Measurements from ENCODE around the gene SH3GL3. TPM values are rescaled to one million over a fixed set of nuclear protein-coding genes. Genes with fewer than 3 reads are reported as not detected.

The SH3GL3 gene
- total RNA-seq, 2 experiments from 2014 or later: not detected

DNA sequence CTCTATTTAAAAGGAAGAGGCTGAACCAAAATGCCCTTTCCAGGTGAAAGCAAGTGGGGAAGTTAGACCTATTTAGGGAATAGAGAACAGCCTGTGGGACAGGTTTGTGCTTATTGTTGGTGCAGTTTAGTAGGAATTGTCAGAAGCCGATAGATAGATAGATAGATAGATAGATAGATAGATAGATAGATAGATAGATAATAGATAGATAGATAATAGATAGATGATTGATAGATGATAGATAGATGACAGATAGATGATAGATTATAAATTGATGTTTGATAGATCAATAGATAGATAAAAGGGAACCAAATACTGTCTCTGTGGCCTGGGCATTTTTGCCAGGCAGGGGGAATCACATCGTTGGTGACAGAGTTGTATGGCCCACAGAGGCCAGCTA lies 42.5 kb downstream of the SH3GL3 start:
- H3K27me3 Mint-ChIP-seq (ENCODE audit: low read depth): no peaks in the 10 kb centered on the region
- CTCF ChIA-PET: no interaction called here
- no peak for ATAC-seq
- no peaks in the 10 kb centered on the region for H3K4me1 Mint-ChIP-seq (ENCODE audit: low read depth)
- no peak for DNase-seq
- POLR2A ChIA-PET: no interaction called here
- H3K36me3 Mint-ChIP-seq (ENCODE audit: low read depth): no peaks in the 10 kb centered on the region
- H3K9me3 Mint-ChIP-seq (ENCODE audit: insufficient read depth): no peaks in the 10 kb centered on the region
- no peak overlapping the region for H3K4me3 Mint-ChIP-seq
- no peak overlapping the region for H3K27ac Mint-ChIP-seq

DNA sequence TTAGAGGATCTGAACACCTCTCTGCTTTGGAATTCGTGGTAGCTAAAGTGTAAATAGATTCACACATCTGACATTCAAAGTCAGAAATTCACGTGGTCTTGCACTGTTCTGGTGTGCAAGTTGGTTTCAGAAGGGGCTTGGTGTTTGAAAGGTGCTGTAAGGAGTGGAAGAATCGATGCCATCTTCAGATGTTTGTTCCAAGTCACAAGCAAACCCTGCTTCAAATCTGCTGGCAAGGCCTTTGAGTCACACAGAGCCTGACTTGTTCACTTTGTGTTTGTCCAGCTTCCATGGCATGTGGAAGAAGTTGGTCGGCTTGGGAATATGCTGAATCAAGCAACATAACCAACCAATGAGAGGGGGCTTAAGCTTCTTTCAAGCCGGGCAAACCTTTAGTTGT lies 44.3 kb downstream of the SH3GL3 start:
- ATAC-seq (no peak), DNase-seq (no peak)
- H3K9me3 Mint-ChIP-seq (ENCODE audit: insufficient read depth): peaks cover 3% of the 10 kb centered on the region
- ChIA-PET POLR2A (interaction anchor here (1.1 kb wide), 1 partner anchor 55 kb away, joined by 3 read pairs; no protein-coding TSS in a partner anchor), CTCF (no interaction called here)
- no peaks in the 10 kb centered on the region for H3K27me3 Mint-ChIP-seq (ENCODE audit: low read depth)
- no peak overlapping the region for H3K4me3 Mint-ChIP-seq
- no peaks in the 10 kb centered on the region for H3K36me3 Mint-ChIP-seq (ENCODE audit: low read depth)
- H3K4me1 Mint-ChIP-seq (ENCODE audit: low read depth): no peaks in the 10 kb centered on the region
- H3K27ac Mint-ChIP-seq: no peak overlapping the region

DNA sequence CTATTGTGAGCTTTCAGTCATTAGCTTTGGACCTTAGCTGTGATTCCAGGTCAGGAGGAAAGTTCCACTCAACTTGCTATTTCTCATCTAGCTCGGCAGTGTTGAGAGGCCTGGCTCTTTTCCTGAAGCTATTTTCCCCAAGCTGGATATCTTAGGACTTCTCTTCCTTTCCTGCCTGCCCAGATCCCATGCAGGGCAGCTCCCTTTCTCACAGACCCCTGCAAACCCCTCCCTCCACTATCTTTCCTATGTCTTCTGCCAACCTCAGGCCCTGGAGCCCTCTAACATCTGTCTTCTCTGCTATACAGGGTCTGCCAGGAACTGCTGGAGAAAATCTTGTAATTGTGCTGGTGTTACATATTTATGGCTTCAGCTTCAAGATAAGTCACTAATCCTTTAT lies 49.6 kb downstream of the SH3GL3 start:
- ATAC-seq (no peak), DNase-seq (no peak)
- CTCF ChIA-PET: no interaction called here
- H3K36me3 Mint-ChIP-seq (ENCODE audit: low read depth): no peaks in the 10 kb centered on the region
- H3K27me3 Mint-ChIP-seq (ENCODE audit: low read depth): no peaks in the 10 kb centered on the region
- POLR2A ChIA-PET: no interaction called here
- no peak overlapping the region for H3K4me3 Mint-ChIP-seq
- H3K27ac Mint-ChIP-seq: no peak overlapping the region
- no peaks in the 10 kb centered on the region for H3K4me1 Mint-ChIP-seq (ENCODE audit: low read depth)
- peaks cover 14% of the 10 kb centered on the region for H3K9me3 Mint-ChIP-seq (ENCODE audit: insufficient read depth)

DNA sequence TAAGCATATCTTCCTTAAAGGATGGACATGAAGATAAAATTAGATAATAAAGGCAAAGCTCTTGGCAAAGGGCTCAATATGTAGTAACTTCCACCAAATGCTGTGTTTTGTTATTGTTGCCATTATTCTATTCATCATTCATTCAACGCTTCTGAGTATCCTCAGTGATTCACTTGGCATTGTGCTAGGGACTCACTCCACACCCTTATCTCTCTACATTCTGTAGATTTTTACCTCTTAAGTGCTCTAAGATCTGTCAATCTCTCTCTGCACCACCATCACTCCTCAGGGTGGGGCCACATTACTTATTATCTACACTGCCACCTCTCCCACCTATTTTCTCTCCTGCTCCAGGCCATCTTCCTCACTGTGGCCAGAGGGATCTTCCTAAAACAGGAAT lies 51.2 kb downstream of the SH3GL3 start:
- POLR2A ChIA-PET: no interaction called here
- ATAC-seq (no peak), DNase-seq (no peak)
- no peaks in the 10 kb centered on the region for H3K36me3 Mint-ChIP-seq (ENCODE audit: low read depth)
- H3K4me3 Mint-ChIP-seq: no peak overlapping the region
- no peak overlapping the region for H3K27ac Mint-ChIP-seq
- H3K27me3 Mint-ChIP-seq (ENCODE audit: low read depth): no peaks in the 10 kb centered on the region
- no peaks in the 10 kb centered on the region for H3K4me1 Mint-ChIP-seq (ENCODE audit: low read depth)
- peaks cover 14% of the 10 kb centered on the region for H3K9me3 Mint-ChIP-seq (ENCODE audit: insufficient read depth)
- CTCF ChIA-PET: no interaction called here

- ChIA-PET POLR2A (no interaction called here), CTCF (no interaction called here)
- Mint-ChIP-seq H3K9me3 (ENCODE audit: insufficient read depth) (peaks cover 14% of the 10 kb centered on the region), H3K4me1 (ENCODE audit: low read depth) (no peaks in the 10 kb centered on the region), H3K27ac (no peak overlapping the region), H3K36me3 (ENCODE audit: low read depth) (no peaks in the 10 kb centered on the region), H3K27me3 (ENCODE audit: low read depth) (no peaks in the 10 kb centered on the region), H3K4me3 (no peak overlapping the region)
- DNase-seq: no peak
- ATAC-seq: no peak
Observed at GRCh38 chr15:83498801-83499200, 51.7 kb downstream of the SH3GL3 start.

GRCh38 chr15:83499476-83499875 lies 52.3 kb downstream of the SH3GL3 start:
- Mint-ChIP-seq H3K36me3 (ENCODE audit: low read depth) (no peaks in the 10 kb centered on the region), H3K4me1 (ENCODE audit: low read depth) (no peaks in the 10 kb centered on the region), H3K27ac (no peak overlapping the region), H3K4me3 (no peak overlapping the region), H3K27me3 (ENCODE audit: low read depth) (no peaks in the 10 kb centered on the region), H3K9me3 (ENCODE audit: insufficient read depth) (peaks cover 14% of the 10 kb centered on the region)
- ChIA-PET CTCF (no interaction called here), POLR2A (no interaction called here)
- DNase-seq (no peak), ATAC-seq (no peak)

- POLR2A ChIA-PET: no interaction called here
- ATAC-seq: no peak
- no peak overlapping the region for H3K27ac Mint-ChIP-seq
- H3K4me3 Mint-ChIP-seq: no peak overlapping the region
- H3K4me1 Mint-ChIP-seq (ENCODE audit: low read depth): no peaks in the 10 kb centered on the region
- DNase-seq: no peak
- CTCF ChIA-PET: no interaction called here
- no peaks in the 10 kb centered on the region for H3K27me3 Mint-ChIP-seq (ENCODE audit: low read depth)
- no peaks in the 10 kb centered on the region for H3K36me3 Mint-ChIP-seq (ENCODE audit: low read depth)
- H3K9me3 Mint-ChIP-seq (ENCODE audit: insufficient read depth): peaks cover 3% of the 10 kb centered on the region
Observed at GRCh38 chr15:83503595-83504364, 56.6 kb downstream of the SH3GL3 start.

DNA sequence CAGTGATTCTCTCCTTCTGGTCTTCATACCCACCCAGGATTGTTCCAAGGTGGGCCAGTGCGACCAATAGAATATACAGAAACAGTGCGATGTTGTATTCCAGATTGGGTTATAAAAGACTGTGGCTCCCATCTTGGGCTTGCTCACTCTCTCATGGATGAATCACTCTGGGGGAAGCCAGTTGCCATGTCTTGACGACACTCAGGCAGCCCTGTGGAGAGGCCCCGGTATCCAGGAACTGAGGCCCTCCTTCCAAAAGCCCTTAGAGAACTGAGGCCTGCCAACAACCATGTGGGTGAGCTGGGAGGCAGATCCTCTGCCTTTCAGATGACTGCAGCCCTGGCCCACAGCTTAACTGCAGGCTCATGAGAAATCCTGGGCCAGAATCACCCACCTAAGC lies 57.2 kb downstream of the SH3GL3 start:
- H3K4me1 Mint-ChIP-seq (ENCODE audit: low read depth): no peaks in the 10 kb centered on the region
- DNase-seq: no peak
- no peaks in the 10 kb centered on the region for H3K36me3 Mint-ChIP-seq (ENCODE audit: low read depth)
- H3K9me3 Mint-ChIP-seq (ENCODE audit: insufficient read depth): no peaks in the 10 kb centered on the region
- CTCF ChIA-PET: no interaction called here
- H3K27me3 Mint-ChIP-seq (ENCODE audit: low read depth): no peaks in the 10 kb centered on the region
- H3K27ac Mint-ChIP-seq: no peak overlapping the region
- ATAC-seq: no peak
- no peak overlapping the region for H3K4me3 Mint-ChIP-seq
- POLR2A ChIA-PET: no interaction called here

GRCh38 chr15:83510001-83510400 lies 62.9 kb downstream of the SH3GL3 start:
- H3K27me3 Mint-ChIP-seq (ENCODE audit: low read depth): no peaks in the 10 kb centered on the region
- CTCF ChIA-PET: no interaction called here
- ATAC-seq (no peak), DNase-seq (no peak)
- H3K4me1 Mint-ChIP-seq (ENCODE audit: low read depth): no peaks in the 10 kb centered on the region
- H3K36me3 Mint-ChIP-seq (ENCODE audit: low read depth): no peaks in the 10 kb centered on the region
- H3K9me3 Mint-ChIP-seq (ENCODE audit: insufficient read depth): no peaks in the 10 kb centered on the region
- no peak overlapping the region for H3K27ac Mint-ChIP-seq
- no peak overlapping the region for H3K4me3 Mint-ChIP-seq
- POLR2A ChIA-PET: no interaction called here

DNA sequence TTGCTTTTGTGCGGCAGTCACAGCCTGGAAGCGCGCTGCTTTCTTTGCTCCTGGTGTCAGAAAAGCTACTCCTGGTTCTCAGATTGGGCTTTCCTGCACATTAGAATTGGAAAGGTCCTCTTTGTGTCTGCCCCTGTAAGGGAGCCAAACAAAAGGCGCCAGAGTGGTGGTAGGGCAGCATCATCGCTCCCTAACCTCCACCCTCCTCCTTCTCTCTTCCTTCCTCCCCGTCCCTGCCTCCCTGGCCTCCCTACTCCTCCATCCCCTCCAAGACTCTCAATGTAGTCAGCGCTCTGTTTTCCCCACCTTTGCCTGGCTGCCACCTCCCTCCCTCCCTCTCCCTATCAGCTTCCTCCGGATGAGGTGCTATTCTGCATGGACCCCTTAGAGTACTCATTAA lies 65.3 kb downstream of the SH3GL3 start:
- Mint-ChIP-seq H3K4me1 (ENCODE audit: low read depth) (no peaks in the 10 kb centered on the region), H3K27ac (no peak overlapping the region), H3K4me3 (no peak overlapping the region), H3K27me3 (ENCODE audit: low read depth) (peaks cover 3% of the 10 kb centered on the region), H3K36me3 (ENCODE audit: low read depth) (no peaks in the 10 kb centered on the region), H3K9me3 (ENCODE audit: insufficient read depth) (no peaks in the 10 kb centered on the region)
- POLR2A ChIA-PET: no interaction called here
- no peak for DNase-seq
- no peak for ATAC-seq
- CTCF ChIA-PET: no interaction called here

DNA sequence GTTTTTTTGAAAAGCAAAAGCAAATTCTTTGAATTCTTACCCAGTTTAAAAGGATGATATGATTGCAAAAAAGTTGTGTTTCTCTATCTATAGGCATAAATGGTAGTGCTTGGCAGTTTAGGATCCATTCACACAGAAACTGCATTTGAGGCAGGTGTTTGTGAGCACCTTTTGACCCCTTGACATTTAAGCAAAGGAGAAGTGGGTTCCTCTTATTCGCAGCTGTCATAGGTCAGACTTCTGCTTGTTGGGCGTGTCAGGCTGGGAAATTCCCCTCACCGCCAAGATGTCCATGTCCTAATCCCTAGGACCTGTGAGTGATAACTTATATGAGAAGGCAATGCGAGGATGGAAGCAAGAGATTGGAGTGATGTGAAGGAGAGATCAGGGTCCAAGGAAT lies 67.4 kb downstream of the SH3GL3 start:
- Mint-ChIP-seq H3K4me1 (ENCODE audit: low read depth) (no peaks in the 10 kb centered on the region), H3K4me3 (no peak overlapping the region), H3K36me3 (ENCODE audit: low read depth) (no peaks in the 10 kb centered on the region), H3K27me3 (ENCODE audit: low read depth) (peaks cover 3% of the 10 kb centered on the region), H3K27ac (no peak overlapping the region), H3K9me3 (ENCODE audit: insufficient read depth) (no peaks in the 10 kb centered on the region)
- ChIA-PET POLR2A (no interaction called here), CTCF (no interaction called here)
- DNase-seq (no peak), ATAC-seq (no peak)

- POLR2A ChIA-PET: no interaction called here
- ATAC-seq (no peak), DNase-seq (no peak)
- no peak overlapping the region for H3K4me3 Mint-ChIP-seq
- peaks cover 3% of the 10 kb centered on the region for H3K27me3 Mint-ChIP-seq (ENCODE audit: low read depth)
- H3K27ac Mint-ChIP-seq: no peak overlapping the region
- CTCF ChIA-PET: no interaction called here
- H3K9me3 Mint-ChIP-seq (ENCODE audit: insufficient read depth): no peaks in the 10 kb centered on the region
- H3K4me1 Mint-ChIP-seq (ENCODE audit: low read depth): no peaks in the 10 kb centered on the region
- no peaks in the 10 kb centered on the region for H3K36me3 Mint-ChIP-seq (ENCODE audit: low read depth)
Observed at GRCh38 chr15:83515164-83515563, 68.0 kb downstream of the SH3GL3 start.

- no peaks in the 10 kb centered on the region for H3K9me3 Mint-ChIP-seq (ENCODE audit: insufficient read depth)
- no peak for DNase-seq
- no peaks in the 10 kb centered on the region for H3K36me3 Mint-ChIP-seq (ENCODE audit: low read depth)
- POLR2A ChIA-PET: no interaction called here
- CTCF ChIA-PET: no interaction called here
- H3K4me1 Mint-ChIP-seq (ENCODE audit: low read depth): no peaks in the 10 kb centered on the region
- no peak overlapping the region for H3K4me3 Mint-ChIP-seq
- no peak overlapping the region for H3K27ac Mint-ChIP-seq
- ATAC-seq: no peak
- H3K27me3 Mint-ChIP-seq (ENCODE audit: low read depth): peaks cover 5% of the 10 kb centered on the region
Observed at GRCh38 chr15:83516935-83517334, 69.8 kb downstream of the SH3GL3 start.
